Right lobe of liver (tissue), 6 donors: ENCODE measurements around the gene SELE. TPM values are rescaled to one million over a fixed set of nuclear protein-coding genes. Genes with fewer than 3 reads are reported as not detected.
A peak's percentile ranks its signal among the peaks of the same experiment; 100 is the strongest.

Experiments used
- ATAC-seq, 4 donors: fragments of 200-7000 bp; cut with Tn5 transposase; one replicate each; pipeline ENCODE4 v1.9.1; 2020; ENCODE audit warnings: mild to moderate bottlenecking in 4 of 4, moderate library complexity in 4 of 4
- DNase-seq, 3 donors: peaks; one replicate each; pipeline ENCODE4 v3.0.0-alpha.2; 2020
- H3K27ac ChIP-seq, 3 donors: fragments of 200-600 bp; one replicate each; pipeline ENCODE4 v1.8.0; 2022
- H3K27me3 ChIP-seq, 2 donors: fragments of 200-600 bp; one replicate each; pipeline ENCODE4 v1.8.0; 2022
- H3K36me3 ChIP-seq, 4 donors: fragments of 200-600 bp; sonication (generic) in 1 of 4; one replicate each; pipeline versions ENCODE4 v1.5.1 to v1.8.0; 2017 to 2022; ENCODE audit warnings: control low read depth in 1 of 4
- H3K4me1 ChIP-seq, 4 donors: fragments of 200-600 bp; sonication (generic) in 1 of 4; one replicate each; pipeline versions ENCODE4 v1.5.1 to v1.8.0; 2017 to 2022; ENCODE audit warnings: control low read depth in 1 of 4
- H3K4me3 ChIP-seq, 3 donors: fragments of 200-600 bp; one replicate each; pipeline ENCODE4 v1.8.0; 2022
- H3K9me3 ChIP-seq, 4 donors: fragments of 200-600 bp; sonication (generic) in 1 of 4; one replicate each; pipeline versions ENCODE4 v1.5.1 to v1.8.0; 2017 to 2022; ENCODE audit warnings: control low read depth in 1 of 4
- POLR2A ChIP-seq: fragments of 450-650 bp; IDR thresholded peaks from one replicate; pipeline ENCODE4 v1.6.1; 2017; ENCODE audit warnings: antibody characterized with exemption, mild to moderate bottlenecking
- WGBS: methylation state at CpG from one replicate; pipeline ENCODE4 v1.1.6; 2018; ENCODE audit warnings: low coverage, low lambda C conversion rate; ENCODE audit not compliant: insufficient coverage; ENCODE audit errors: missing lambda C conversion rate; 5-methylcytosine and 5-hydroxymethylcytosine counted together
- intact Hi-C, 2 donors: fragments of 100-400 bp; cut with DNase I; formaldehyde crosslinking; loops; one replicate each; pipeline versions ENCODE4 v1.11.2 to v1.14.1; 2022
- long read RNA-seq: library from polyadenylated mRNA; unstranded; transcript quantifications from one replicate; pipeline ENCODE4 v2.0.0, GENCODE V29; 2019
- total RNA-seq, 6 experiments: library from RNA; depleted of rRNA in 2 of 6; stranded (reverse); fragments of >200 nt in 2 of 6; fragmentation: NEBNext Ultra II Directional in 3 of 6; extraction: Animal tissue kit (Norgen Biotek cat#: 25700) in 3 of 6; gene quantifications; one replicate each; pipeline versions ENCODE4 v1.1.0 to v1.2.4, GENCODE V29; 2016 to 2023
- TF ChIP-seq, protein P1 (sequence below), 4 donors: fragments of 200-600 bp in 3 of 4; fragments of 450-650 bp in 1 of 4; IDR thresholded peaks; one replicate each; pipeline versions ENCODE4 v1.5.1 to v1.8.0; 2016 to 2022; ENCODE audit warnings: antibody characterized with exemption in 4 of 4, mild to moderate bottlenecking in 2 of 4
- donor health status: DM: no; HTN: yes; CAD: no.
- donor health status: DM: no; HTN: no; CAD: no.
- donor health status: DM: no; HTN: no; CAD: no.
- donor health status: DM: no; HTN: yes; CAD: no.
- donor health status: DM: no; HTN: yes; CAD: no.

The SELE gene
- 1 to 10 TPM in 3 of 6 experiments, under 1 TPM in 3; 0.18 to 3.1 (median 0.94) TPM for total RNA-seq
- long read RNA-seq, partial matches to known transcripts, result 0 of 1 reads
- long read RNA-seq, other reads (novel, unspliced or antisense), result 1 of 1 reads

DNA sequence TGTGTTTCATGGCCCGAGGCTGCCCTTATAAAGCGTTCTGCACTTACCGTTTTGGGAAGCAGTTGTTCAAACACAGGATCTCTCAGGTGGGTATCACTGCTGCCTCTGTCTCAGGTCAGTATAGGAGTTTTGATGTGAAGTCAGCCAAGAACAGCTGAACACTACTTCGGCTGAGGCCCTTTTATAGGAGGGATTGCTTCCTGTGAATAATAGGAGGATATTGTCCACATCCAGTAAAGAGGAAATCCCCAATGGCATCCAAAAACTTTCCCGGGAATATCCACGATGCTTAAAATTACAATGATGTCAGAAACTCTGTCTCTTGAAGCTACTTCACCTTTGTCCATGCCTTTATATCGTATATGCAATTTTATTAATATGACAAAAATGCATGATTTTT lies at the start of gene SELE:
SELE (minus strand) TSS at position 156 of the 400 bp plus-strand sequence. CDS start 467 bp downstream, outside the sequence.
- no peaks in the 10 kb centered on the region for H3K4me1 ChIP-seq
- H3K9me3 ChIP-seq, result no peaks in the 10 kb centered on the region
- no peaks in the 10 kb centered on the region for H3K36me3 ChIP-seq
- 83% methylated on average over 6 of the region's 7 CpGs for WGBS
- no peak within 1 kb of the TSS for H3K27ac ChIP-seq
- no peaks in the 10 kb centered on the region for H3K27me3 ChIP-seq
- no peak for TF ChIP-seq POLR2A
- TF ChIP-seq, protein P1, sequence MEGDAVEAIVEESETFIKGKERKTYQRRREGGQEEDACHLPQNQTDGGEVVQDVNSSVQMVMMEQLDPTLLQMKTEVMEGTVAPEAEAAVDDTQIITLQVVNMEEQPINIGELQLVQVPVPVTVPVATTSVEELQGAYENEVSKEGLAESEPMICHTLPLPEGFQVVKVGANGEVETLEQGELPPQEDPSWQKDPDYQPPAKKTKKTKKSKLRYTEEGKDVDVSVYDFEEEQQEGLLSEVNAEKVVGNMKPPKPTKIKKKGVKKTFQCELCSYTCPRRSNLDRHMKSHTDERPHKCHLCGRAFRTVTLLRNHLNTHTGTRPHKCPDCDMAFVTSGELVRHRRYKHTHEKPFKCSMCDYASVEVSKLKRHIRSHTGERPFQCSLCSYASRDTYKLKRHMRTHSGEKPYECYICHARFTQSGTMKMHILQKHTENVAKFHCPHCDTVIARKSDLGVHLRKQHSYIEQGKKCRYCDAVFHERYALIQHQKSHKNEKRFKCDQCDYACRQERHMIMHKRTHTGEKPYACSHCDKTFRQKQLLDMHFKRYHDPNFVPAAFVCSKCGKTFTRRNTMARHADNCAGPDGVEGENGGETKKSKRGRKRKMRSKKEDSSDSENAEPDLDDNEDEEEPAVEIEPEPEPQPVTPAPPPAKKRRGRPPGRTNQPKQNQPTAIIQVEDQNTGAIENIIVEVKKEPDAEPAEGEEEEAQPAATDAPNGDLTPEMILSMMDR (IDR thresholded peaks at IDR 0.05), result no peak
- peak in 1 of 4 donors; percentile 43 for ATAC-seq
- no peak within 1 kb of the TSS for H3K4me3 ChIP-seq
- DNase-seq, result no peak
- intact Hi-C loops, result no loop called here

DNA sequence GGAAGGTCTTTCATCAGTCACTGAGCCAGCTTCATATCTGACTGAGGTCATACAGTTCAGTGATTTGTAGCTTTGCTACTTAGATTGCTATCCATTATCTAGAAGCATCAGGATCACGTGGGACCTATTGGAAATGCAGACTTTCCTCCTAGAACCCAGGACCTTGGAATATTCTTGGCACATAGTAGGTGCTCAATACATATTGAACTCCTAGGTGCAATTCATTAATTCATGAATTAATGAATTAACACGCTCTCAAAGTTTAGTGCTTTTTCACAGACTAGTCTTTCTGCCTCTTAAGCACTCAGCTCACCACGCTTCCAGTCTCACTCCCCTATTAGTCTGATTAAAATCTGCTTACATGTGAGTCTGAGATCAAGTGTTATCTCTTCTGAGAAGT lies 48.7 kb upstream of the SELE start:
- intact Hi-C loops, result no loop called here
- no peak for DNase-seq
- TF ChIP-seq, protein P1 (IDR thresholded peaks at IDR 0.05), result no peak
- TF ChIP-seq POLR2A, result no peak
- Histone ChIP-seq H3K4me1 (peaks cover 0 to 14% (median 0%) of the 10 kb centered on the region in 4 donors), H3K36me3 (no peaks in the 10 kb centered on the region), H3K9me3 (no peaks in the 10 kb centered on the region), H3K27me3 (no peaks in the 10 kb centered on the region), H3K27ac (no peak overlapping the region), H3K4me3 (no peak overlapping the region)
- 71% methylated on average over 3 of the region's 3 CpGs for WGBS
- ATAC-seq, result no peak

DNA sequence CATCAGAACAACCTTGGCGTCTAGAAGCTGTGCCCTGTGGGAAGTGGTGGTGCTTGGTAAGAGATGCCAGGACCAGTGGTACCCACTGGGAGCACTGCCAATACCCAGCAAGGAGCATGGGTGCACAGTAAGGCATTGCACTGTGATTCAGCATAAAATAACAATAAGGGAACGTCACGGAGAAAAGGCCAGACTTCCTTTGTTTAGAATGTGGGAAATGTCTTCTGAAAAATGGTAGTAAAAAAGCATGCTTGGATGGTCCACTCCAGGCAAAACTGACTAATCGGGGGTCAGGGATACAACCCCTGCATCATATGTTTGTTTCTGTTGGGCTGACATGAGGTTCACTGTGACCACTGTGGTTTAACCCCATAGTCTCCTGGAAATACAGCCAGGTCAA lies 46.1 kb upstream of the SELE start:
- H3K36me3 ChIP-seq, result no peaks in the 10 kb centered on the region
- no peak overlapping the region for H3K4me3 ChIP-seq
- no peaks in the 10 kb centered on the region for H3K9me3 ChIP-seq
- no peaks in the 10 kb centered on the region for H3K27me3 ChIP-seq
- H3K4me1 ChIP-seq, result peaks cover 0 to 14% (median 0%) of the 10 kb centered on the region in 4 donors
- DNase-seq (no peak), ATAC-seq (no peak)
- intact Hi-C loops, result no loop called here
- H3K27ac ChIP-seq, result no peak overlapping the region
- TF ChIP-seq, protein P1 (IDR thresholded peaks at IDR 0.05), result no peak
- TF ChIP-seq POLR2A, result no peak
- WGBS, result 38% methylated on average over 4 of the region's 4 CpGs

DNA sequence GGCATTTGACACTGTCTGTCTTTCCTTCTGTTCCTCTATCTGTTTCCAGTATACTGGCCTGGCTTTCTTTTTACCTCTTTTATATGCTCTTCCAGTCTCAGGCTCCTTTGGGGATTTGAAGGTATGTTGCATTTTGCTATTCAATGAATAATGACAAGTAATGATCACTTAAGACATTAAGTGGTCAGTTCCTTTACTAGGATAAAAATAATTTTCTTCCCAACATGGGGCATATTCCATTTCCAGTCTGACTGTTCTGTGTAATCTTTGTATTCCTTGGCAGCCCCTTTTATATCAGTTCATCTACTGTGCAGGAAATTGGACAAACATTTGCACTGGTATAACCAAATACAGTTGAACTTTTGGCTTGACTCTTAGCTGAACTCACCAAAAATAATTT lies 45.3 kb upstream of the SELE start:
- Histone ChIP-seq H3K9me3 (no peaks in the 10 kb centered on the region), H3K36me3 (no peaks in the 10 kb centered on the region), H3K4me1 (peaks cover 0 to 14% (median 0%) of the 10 kb centered on the region in 4 donors), H3K27me3 (no peaks in the 10 kb centered on the region), H3K27ac (no peak overlapping the region), H3K4me3 (no peak overlapping the region)
- no peak for DNase-seq
- peak in 2 of 4 donors; percentile 28 to 49 for ATAC-seq
- intact Hi-C loops, result no loop called here
- TF ChIP-seq, protein P1 (IDR thresholded peaks at IDR 0.05), result no peak
- no peak for TF ChIP-seq POLR2A

- TF ChIP-seq, protein P1 (IDR thresholded peaks at IDR 0.05), result no peak
- no peak for TF ChIP-seq POLR2A
Measured at GRCh38 chr1:169776440-169776839, 42.6 kb upstream of the SELE start.

More at GRCh38 chr1:169776440-169776839, 42.6 kb upstream of the SELE start:
- Histone ChIP-seq H3K4me3 (no peak overlapping the region), H3K36me3 (no peaks in the 10 kb centered on the region), H3K27me3 (no peaks in the 10 kb centered on the region), H3K27ac (no peak overlapping the region), H3K4me1 (peaks cover 0 to 14% (median 0%) of the 10 kb centered on the region in 4 donors), H3K9me3 (no peaks in the 10 kb centered on the region)
- ATAC-seq (no peak), DNase-seq (no peak)
- WGBS, result 69% methylated on average over 3 of the region's 3 CpGs
- intact Hi-C loops, result no loop called here
